Common myeloid progenitor, CD34-positive (primary cell): ENCODE results near the gene KCNH2.

Experiments used
- CTCF ChIA-PET: fragments of 350-600 bp; sonication (Branson Sonifier 250); formaldehyde crosslinking; loops from one replicate; lab custom pipeline; 2021; ENCODE audit warnings: antibody characterized with exemption; lab: Charles Lee
- POLR2A ChIA-PET: fragments of 350-600 bp; sonication (Branson Sonifier 250); formaldehyde crosslinking; loops from one replicate; lab custom pipeline; 2021; ENCODE audit warnings: antibody characterized with exemption; lab: Charles Lee
- DNase-seq, 3 donors: peaks; one replicate each; pipeline versions ENCODE4 v3.0.0 to v3.0.0-alpha.2; 2013
- H3K27ac ChIP-seq, 2 experiments: 1 replicate in 1 of 2; 2 replicates in 1 of 2; pipeline ENCODE4 v1.7.0; 2013; ENCODE audit warnings: inconsistent platforms in 2 of 2, low read length in 2 of 2, mild to moderate bottlenecking in 2 of 2, low read depth in 1 of 2, moderate library complexity in 1 of 2; ENCODE audit not compliant: severe bottlenecking in 2 of 2, insufficient read depth in 1 of 2, poor library complexity in 1 of 2
- H3K27me3 ChIP-seq, 5 experiments: replicated peaks in 2 of 5; 1 replicate in 3 of 5; 2 replicates in 2 of 5; pipeline versions ENCODE4 v1.6.1 to v1.7.0; 2013; ENCODE audit warnings: low read length in 4 of 5, mild to moderate bottlenecking in 2 of 5, moderate library complexity in 2 of 5, inconsistent platforms in 1 of 5; ENCODE audit not compliant: insufficient read depth in 5 of 5, control insufficient read depth in 4 of 5
- H3K36me3 ChIP-seq, 4 experiments: 1 replicate in 2 of 4; 2 replicates in 2 of 4; pipeline versions ENCODE4 v1.6.1 to v1.7.0; 2013; ENCODE audit warnings: low read length in 3 of 4, control low read depth in 1 of 4, mild to moderate bottlenecking in 1 of 4; ENCODE audit not compliant: control insufficient read depth in 4 of 4, insufficient read depth in 4 of 4
- H3K4me1 ChIP-seq, 4 experiments: 1 replicate in 3 of 4; 2 replicates in 1 of 4; pipeline versions ENCODE4 v1.6.1 to v1.7.1; 2013; ENCODE audit warnings: low read length in 3 of 4, mild to moderate bottlenecking in 3 of 4, control low read depth in 1 of 4, inconsistent platforms in 1 of 4, moderate library complexity in 1 of 4; ENCODE audit not compliant: control insufficient read depth in 4 of 4, insufficient read depth in 4 of 4; ENCODE audit errors: control extremely low read depth in 1 of 4
- H3K4me3 ChIP-seq, 7 experiments: 1 replicate in 4 of 7; 2 replicates in 3 of 7; pipeline versions ENCODE4 v1.5.1 to v1.7.0; 2013; ENCODE audit warnings: mild to moderate bottlenecking in 7 of 7, low read length in 6 of 7, moderate library complexity in 6 of 7, inconsistent platforms in 2 of 7, low read depth in 2 of 7, control low read depth in 1 of 7; ENCODE audit not compliant: insufficient read depth in 4 of 7, control insufficient read depth in 1 of 7; ENCODE audit errors: extremely low read depth in 1 of 7
- H3K9me3 ChIP-seq, 5 experiments: 1 replicate in 4 of 5; 2 replicates in 1 of 5; pipeline versions ENCODE4 v1.6.1 to v1.7.1; 2013; ENCODE audit warnings: low read length in 4 of 5, mild to moderate bottlenecking in 2 of 5, inconsistent platforms in 1 of 5, low read depth in 1 of 5, moderate library complexity in 1 of 5; ENCODE audit not compliant: control insufficient read depth in 4 of 5, insufficient read depth in 2 of 5; ENCODE audit errors: control extremely low read depth in 1 of 5
- WGBS: methylation state at CpG from one replicate; pipeline ENCODE4 v1.1.5; 2013; ENCODE audit not compliant: insufficient coverage; 5-methylcytosine and 5-hydroxymethylcytosine counted together

Gene KCNH2

DNA sequence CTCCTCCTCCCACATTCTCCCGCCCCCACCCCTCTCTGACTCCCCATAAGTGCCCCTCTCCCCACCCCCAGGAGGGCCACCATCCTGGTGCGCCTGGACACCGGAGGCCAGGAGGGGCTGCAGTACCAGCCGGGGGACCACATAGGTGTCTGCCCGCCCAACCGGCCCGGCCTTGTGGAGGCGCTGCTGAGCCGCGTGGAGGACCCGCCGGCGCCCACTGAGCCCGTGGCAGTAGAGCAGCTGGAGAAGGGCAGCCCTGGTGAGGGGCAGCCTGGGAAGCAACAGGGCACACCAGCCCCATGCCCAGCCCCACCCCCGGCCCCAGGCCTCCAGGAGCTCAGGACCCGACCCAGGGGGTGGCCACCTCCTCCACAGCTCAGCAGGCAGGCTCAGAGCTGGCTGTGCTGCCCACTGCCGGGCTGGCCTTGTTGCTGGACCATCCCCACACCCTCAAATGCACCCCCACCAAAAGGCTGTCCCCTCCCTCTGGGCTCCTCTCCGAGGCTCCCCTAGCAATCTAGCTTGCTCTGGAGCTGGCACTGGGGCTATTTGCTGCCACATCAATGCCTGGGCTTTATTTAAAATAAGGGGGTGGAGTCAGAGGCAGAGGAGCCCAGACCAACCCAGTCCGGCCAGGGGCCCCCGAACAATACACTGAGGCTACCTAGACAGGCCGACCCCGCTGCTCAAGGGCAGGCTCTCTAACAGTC, 31.4 kb upstream of the KCNH2 start:
- no peak for DNase-seq
- POLR2A ChIA-PET = interaction anchor here (0.8 to 1.3 kb wide), 3 partner anchors 15 to 94 kb away, joined by 3 to 4 read pairs (median 3); no protein-coding TSS in a partner anchor
- CTCF ChIA-PET = interaction anchor here (1.0 to 10.5 kb wide), 10 partner anchors 9 to 560 kb away, joined by 3 to 101 read pairs (median 24); partner anchors contain the start of genes ABCB8, ATG9B and NOS3
- Histone ChIP-seq H3K9me3 (no peaks in the 10 kb centered on the region), H3K4me3 (no peak overlapping the region), H3K27me3 (peaks cover 0 to 42% (median 4%) of the 10 kb centered on the region in 5 experiments), H3K36me3 (no peaks in the 10 kb centered on the region), H3K4me1 (peaks cover 0 to 43% (median 38%) of the 10 kb centered on the region in 4 experiments), H3K27ac (peak overlapping the region in 1 of 2 experiments; percentile 43)
- 88% methylated on average over 21 of the region's 22 CpGs for WGBS

DNA sequence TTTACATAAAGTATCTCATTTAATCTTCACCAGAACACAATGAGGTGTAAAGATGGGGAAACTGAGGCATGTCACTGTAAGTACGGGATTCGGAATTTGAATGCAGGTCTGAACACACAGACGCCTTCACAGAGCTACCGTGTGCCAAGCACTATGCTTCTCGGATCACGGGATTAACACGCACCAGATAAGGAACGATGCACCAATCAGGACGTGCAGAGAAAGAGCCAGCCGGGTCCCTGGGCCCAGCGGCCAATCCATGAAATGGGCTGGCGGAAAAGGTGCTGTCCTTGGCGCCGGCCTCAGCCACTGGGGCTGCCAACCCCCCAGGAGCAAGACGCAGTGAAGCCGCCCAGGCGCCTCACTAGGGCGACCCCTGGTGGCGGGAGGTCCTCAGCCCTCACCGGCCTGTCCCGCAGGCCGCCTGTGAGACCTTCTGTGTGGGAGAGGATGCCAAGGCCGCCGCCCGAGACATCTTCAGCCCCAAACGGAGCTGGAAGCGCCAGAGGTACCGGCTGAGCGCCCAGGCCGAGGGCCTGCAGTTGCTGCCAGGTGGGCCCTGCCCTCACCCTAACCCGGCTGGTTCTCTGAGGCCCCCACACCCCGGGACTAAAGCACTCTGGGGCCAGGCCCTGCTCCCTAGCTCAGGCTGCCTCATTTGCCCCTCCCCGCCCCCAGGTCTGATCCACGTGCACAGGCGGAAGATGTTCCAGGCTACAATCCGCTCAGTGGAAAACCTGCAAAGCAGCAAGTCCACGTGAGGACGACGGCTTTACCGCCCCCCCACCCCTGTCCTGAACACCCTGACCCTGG, 30.6 kb upstream of the KCNH2 start:
- Histone ChIP-seq H3K27me3 (peaks cover 0 to 38% (median 4%) of the 10 kb centered on the region in 5 experiments), H3K4me3 (peak overlapping the region in 2 of 7 experiments; percentile 3 to 14), H3K27ac (peak overlapping the region in 1 of 2 experiments; percentile 44), H3K4me1 (peaks cover 0 to 36% (median 30%) of the 10 kb centered on the region in 4 experiments), H3K9me3 (no peaks in the 10 kb centered on the region), H3K36me3 (no peaks in the 10 kb centered on the region)
- WGBS = 59% methylated on average over 35 of the region's 40 CpGs
- ChIA-PET CTCF (interaction anchor here (1.0 to 10.5 kb wide), 14 partner anchors 10 to 110 kb away, joined by 3 to 101 read pairs (median 12); partner anchors contain the start of genes ATG9B and NOS3), POLR2A (no interaction called here)
- DNase-seq = peak in 2 of 3 donors; percentile 65 to 69

DNA sequence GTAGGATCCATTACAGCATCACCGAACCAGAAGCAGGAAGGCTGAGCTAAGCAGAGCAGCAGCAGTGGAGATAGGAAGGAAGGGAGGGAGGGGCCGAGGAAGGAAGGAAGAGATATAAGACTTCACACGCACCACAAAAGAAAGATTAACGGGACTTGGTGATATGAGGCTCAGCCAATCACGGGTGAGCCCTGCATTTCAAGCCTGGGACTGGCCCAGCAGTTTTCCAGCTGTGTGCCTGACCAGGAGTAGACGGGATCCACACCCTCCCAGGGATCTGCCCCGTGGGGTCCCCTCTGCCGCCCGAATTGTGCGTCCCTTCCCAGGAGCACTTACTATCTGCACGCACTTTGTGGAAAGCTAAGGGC, 30.0 kb upstream of the KCNH2 start:
- Histone ChIP-seq H3K36me3 (no peaks in the 10 kb centered on the region), H3K4me1 (peaks cover 0 to 31% (median 26%) of the 10 kb centered on the region in 4 experiments), H3K4me3 (no peak overlapping the region), H3K9me3 (no peaks in the 10 kb centered on the region), H3K27ac (peak overlapping the region in 1 of 2 experiments; percentile 44), H3K27me3 (peaks cover 0 to 36% (median 4%) of the 10 kb centered on the region in 5 experiments)
- ChIA-PET CTCF (interaction anchor here (1.2 to 10.5 kb wide), 13 partner anchors 10 to 110 kb away, joined by 3 to 101 read pairs (median 17); partner anchors contain the start of genes ATG9B and NOS3), POLR2A (no interaction called here)
- DNase-seq = peak in 2 of 3 donors; percentile 31 to 36
- 12% methylated on average over 5 of the region's 11 CpGs for WGBS

DNA sequence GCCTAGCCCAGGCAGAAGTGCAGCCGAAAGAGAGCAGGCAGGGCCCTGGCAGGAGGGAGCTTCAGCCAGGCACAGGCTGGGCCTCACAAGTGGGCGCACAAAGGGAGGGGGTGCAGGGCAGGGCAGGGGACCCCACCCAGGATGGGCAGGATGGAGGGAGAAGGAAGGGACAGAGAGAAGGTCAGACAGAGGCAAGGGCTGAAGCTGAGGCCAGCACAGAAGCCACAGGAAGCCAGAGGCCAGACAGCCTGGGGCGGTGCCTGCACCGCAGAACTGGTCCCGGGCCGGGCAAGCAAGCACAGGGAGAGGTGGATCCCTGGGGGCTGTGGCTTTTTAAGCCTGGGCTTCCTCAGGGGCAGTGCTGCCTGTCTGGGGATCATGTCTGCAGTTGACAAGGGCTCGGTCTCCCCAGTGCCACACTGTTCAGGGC, 29.4 kb upstream of the KCNH2 start:
- CTCF ChIA-PET = interaction anchor here (0.7 to 10.5 kb wide), 14 partner anchors 10 to 109 kb away, joined by 3 to 101 read pairs (median 6); partner anchors contain the start of genes ATG9B and NOS3
- H3K36me3 ChIP-seq = no peaks in the 10 kb centered on the region
- peaks cover 0 to 25% (median 22%) of the 10 kb centered on the region in 4 experiments for H3K4me1 ChIP-seq
- no peak overlapping the region for H3K4me3 ChIP-seq
- 34% methylated on average over 6 of the region's 7 CpGs for WGBS
- H3K27me3 ChIP-seq = peaks cover 0 to 33% (median 4%) of the 10 kb centered on the region in 5 experiments
- H3K27ac ChIP-seq = no peak overlapping the region
- no peaks in the 10 kb centered on the region for H3K9me3 ChIP-seq
- DNase-seq = no peak
- POLR2A ChIA-PET = no interaction called here

DNA sequence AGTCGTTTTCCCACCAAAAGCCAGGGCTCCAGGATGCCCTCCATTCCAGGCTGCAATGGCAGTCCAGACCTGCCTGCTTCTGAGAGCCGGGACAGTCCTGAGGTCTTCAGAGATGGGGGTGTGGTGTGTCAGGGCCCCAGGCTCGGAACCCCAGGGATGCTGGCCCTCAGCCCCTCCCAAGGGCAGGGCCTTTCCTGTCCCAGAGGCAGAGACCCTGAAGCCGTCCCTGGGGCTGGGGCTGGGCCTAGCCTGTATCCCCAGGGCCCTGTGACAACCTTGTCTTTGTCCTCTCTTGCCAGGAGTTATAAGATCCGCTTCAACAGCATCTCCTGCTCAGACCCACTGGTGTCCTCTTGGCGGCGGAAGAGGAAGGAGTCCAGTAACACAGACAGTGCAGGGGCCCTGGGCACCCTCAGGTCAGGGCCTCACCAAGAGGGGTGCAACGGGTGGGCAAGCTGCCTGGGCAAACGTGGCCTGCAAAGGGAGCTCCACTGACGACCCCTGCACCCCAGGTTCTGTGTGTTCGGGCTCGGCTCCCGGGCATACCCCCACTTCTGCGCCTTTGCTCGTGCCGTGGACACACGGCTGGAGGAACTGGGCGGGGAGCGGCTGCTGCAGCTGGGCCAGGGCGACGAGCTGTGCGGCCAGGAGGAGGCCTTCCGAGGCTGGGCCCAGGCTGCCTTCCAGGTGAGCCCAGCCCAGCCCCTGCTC, 28.6 kb upstream of the KCNH2 start:
- peaks cover 0 to 23% (median 22%) of the 10 kb centered on the region in 4 experiments for H3K4me1 ChIP-seq
- no peak for DNase-seq
- H3K4me3 ChIP-seq = no peak overlapping the region
- WGBS = 93% methylated on average over 23 of the region's 23 CpGs
- H3K27me3 ChIP-seq = peaks cover 0 to 31% (median 4%) of the 10 kb centered on the region in 5 experiments
- H3K9me3 ChIP-seq = no peaks in the 10 kb centered on the region
- H3K27ac ChIP-seq = no peak overlapping the region
- no peaks in the 10 kb centered on the region for H3K36me3 ChIP-seq
- POLR2A ChIA-PET = no interaction called here
- CTCF ChIA-PET = interaction anchor here (0.7 to 10.5 kb wide), 12 partner anchors 9 to 108 kb away, joined by 3 to 101 read pairs (median 8); partner anchors contain the start of genes ATG9B and NOS3

DNA sequence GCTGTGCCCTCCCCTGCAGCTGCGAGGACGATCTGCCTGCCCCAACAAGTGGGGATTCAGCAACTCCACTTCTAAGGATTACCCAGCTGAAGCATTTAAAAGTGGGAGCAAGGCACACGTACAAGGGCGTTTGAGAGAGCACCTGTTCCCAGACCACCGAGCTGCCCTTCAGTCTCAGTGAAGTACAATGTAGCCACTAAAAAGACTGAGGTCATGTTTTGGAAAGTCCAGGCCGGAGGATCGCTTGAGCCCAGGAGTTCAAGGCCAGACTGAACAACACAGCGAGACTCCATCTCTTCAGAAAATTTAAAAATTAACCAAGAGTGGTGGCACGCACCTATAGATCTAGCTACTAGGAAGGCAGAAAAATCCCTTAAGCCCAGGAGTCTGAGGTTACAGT, 27.4 kb upstream of the KCNH2 start:
- Histone ChIP-seq H3K4me1 (peaks cover 0 to 20% (median 18%) of the 10 kb centered on the region in 4 experiments), H3K36me3 (no peaks in the 10 kb centered on the region), H3K9me3 (no peaks in the 10 kb centered on the region), H3K27me3 (peaks cover 0 to 25% (median 2%) of the 10 kb centered on the region in 5 experiments), H3K4me3 (no peak overlapping the region), H3K27ac (no peak overlapping the region)
- ChIA-PET POLR2A (interaction anchor here (1.1 kb wide), 1 partner anchor 9 kb away, joined by 3 read pairs; no protein-coding TSS in a partner anchor), CTCF (interaction anchor here (1.3 to 10.5 kb wide), 6 partner anchors 9 to 42 kb away, joined by 3 to 101 read pairs (median 14); partner anchors contain the start of gene NOS3)
- WGBS = 96% methylated on average over 8 of the region's 9 CpGs
- no peak for DNase-seq
